Gastrocnemius medialis (tissue), 4 donors: ENCODE measurements around the gene GPR158.

Experiments
- POLR2A ChIP-seq, 2 donors: fragments of 450-650 bp; IDR thresholded peaks; one replicate each; pipeline ENCODE4 v1.6.1; 2017; ENCODE audit warnings: antibody characterized with exemption in 2 of 2, mild to moderate bottlenecking in 2 of 2, moderate library complexity in 2 of 2
- TF ChIP-seq, protein P1 (sequence below), 5 experiments: fragments of 450-650 bp in 3 of 5; fragments of 200-600 bp in 2 of 5; sonication (generic) in 2 of 5; IDR thresholded peaks in 4 of 5; conservative IDR thresholded peaks in 1 of 5; 1 replicate in 4 of 5; 2 replicates in 1 of 5; pipeline ENCODE4 v1.5.1; 2016 to 2019; ENCODE audit warnings: antibody characterized with exemption in 5 of 5, mild to moderate bottlenecking in 3 of 5, moderate library complexity in 3 of 5

DNA sequence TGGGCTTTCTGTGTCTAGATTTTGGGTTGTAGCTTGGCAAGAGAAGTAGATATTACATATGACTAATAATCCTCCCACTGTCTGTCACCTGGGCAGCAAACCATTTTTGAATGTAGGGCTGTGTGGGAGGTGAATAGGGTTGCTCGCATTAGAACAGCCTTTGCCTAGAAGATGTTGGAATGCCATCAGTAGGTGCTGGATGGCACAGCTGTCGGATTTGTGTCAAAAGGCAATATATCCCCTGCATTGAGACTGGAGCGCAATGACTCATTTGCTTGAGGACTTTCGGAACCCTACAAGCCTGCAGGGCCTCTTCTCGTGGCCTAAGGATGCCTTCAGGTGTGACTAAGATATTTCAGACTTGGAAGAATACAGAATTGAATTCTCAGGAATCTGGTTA is 323.8 kb downstream of the GPR158 start:
- TF ChIP-seq, protein P1, sequence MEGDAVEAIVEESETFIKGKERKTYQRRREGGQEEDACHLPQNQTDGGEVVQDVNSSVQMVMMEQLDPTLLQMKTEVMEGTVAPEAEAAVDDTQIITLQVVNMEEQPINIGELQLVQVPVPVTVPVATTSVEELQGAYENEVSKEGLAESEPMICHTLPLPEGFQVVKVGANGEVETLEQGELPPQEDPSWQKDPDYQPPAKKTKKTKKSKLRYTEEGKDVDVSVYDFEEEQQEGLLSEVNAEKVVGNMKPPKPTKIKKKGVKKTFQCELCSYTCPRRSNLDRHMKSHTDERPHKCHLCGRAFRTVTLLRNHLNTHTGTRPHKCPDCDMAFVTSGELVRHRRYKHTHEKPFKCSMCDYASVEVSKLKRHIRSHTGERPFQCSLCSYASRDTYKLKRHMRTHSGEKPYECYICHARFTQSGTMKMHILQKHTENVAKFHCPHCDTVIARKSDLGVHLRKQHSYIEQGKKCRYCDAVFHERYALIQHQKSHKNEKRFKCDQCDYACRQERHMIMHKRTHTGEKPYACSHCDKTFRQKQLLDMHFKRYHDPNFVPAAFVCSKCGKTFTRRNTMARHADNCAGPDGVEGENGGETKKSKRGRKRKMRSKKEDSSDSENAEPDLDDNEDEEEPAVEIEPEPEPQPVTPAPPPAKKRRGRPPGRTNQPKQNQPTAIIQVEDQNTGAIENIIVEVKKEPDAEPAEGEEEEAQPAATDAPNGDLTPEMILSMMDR (IDR thresholded peaks at IDR 0.05 in 4 of 5, conservative IDR thresholded peaks at IDR 0.05 in 1 of 5) = no peak
- TF ChIP-seq POLR2A (IDR thresholded peaks at IDR 0.05) = no peak
